Tongue (tissue), 2 donors: ENCODE data around the gene NPY. TPM values are rescaled to one million over a fixed set of nuclear protein-coding genes. Genes with fewer than 3 reads are reported as not detected.
"Not testable (repeated sequence)": the region's sequence is repeated elsewhere in the genome, so short reads cannot be mapped to it uniquely, and the experiment has no call there.

Experiments used
- DNase-seq: peaks from one replicate; pipeline ENCODE4 v3.0.0-alpha.2; 2015
- total RNA-seq: library from RNA; depleted of rRNA; stranded (reverse); fragments of >200 nt; gene quantifications from one replicate; pipeline ENCODE4 v1.2.3, GENCODE V29; 2014

NPY gene
- total RNA-seq, result not detected

GRCh38 chr7:24283897-24284698, at the start of gene NPY:
NPY (plus strand) TSS chr7:24284190; CDS start chr7:24285241, 1,051 bp downstream.
- DNase-seq, result peak; percentile 30

DNA sequence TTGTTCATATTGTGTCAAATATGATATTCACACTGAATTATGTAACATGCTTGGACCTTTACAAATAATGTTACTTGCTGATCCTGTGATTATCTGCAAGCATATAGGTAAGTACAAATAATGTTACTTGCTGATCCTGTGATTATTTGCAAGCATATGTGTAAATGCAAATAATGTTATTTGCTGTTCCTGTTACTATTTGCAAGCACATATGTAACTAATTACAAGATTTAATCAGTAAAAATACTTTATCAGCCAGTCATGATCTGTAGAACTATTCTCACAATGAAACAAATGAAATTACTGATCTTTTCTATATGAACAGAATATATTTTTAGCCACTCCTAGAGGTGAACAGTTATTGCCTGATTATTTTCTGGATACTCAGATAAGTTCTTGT, 44.7 kb upstream of the NPY start:
- DNase-seq, result no peak

- no peak for DNase-seq
These were observed 42.8 kb upstream of the NPY start for GRCh38 chr7:24241206-24241605.

DNA sequence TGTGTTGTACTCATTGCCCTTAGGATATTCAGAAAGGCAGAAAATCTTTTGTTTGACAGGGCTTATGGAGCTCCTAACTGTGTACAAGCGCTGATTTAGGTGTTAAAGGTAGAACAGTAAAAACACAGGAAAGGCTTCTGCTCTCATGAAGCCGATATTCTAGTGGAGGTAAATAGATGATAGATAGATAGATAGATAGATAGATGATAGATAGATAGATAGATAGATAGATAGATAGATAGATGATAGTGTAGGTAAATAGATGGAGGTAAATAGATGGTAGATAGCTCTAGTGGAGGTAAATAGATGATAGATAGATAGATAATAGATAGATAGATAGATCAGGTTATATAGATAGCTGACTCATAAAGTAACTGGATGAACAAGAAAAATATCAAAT, 39.4 kb upstream of the NPY start:
- no peak for DNase-seq

DNA sequence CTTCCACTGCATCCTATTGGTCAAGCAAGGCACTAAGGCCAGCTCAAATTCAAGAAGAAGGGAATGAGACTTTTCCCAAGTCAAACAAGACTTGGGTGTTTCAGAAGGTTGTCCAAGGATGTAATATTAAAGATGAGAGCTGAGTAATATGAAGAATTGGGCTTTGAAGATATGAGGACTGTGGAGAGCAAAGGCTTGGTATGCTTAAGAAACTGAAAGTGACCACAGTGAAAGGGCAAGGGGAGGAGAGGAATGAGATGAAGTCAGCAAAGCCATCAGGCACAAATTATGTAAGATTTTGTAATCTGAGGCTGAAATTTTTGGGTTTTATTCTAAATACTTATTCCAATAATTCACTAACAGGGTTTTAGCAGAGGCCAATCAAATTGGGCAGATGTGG, 38.6 kb upstream of the NPY start:
- no peak for DNase-seq

GRCh38 chr7:24249266-24249665, 34.7 kb upstream of the NPY start:
- DNase-seq, result no peak

DNA sequence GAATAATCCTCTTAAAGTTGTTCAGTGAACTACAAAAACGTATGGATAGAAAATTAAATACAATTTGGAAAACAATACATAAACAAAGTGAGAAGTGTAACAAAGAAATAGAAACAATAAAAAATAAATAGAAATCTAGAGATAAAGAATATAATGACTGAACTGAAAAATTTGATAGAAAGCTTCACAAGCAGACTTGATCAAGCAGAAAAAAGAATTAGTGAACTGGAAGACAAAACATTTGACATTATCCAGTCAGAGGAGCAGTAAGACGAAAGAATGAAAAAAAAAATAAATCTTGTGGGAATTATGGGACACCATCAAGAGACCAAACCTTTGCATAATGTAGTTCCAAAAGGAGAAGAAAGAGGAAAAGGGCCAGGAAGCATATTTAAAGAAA, 32.4 kb upstream of the NPY start:
- DNase-seq, result no peak

- DNase-seq, result no peak
These were observed 28.9 kb upstream of the NPY start for GRCh38 chr7:24255139-24255538.

DNA sequence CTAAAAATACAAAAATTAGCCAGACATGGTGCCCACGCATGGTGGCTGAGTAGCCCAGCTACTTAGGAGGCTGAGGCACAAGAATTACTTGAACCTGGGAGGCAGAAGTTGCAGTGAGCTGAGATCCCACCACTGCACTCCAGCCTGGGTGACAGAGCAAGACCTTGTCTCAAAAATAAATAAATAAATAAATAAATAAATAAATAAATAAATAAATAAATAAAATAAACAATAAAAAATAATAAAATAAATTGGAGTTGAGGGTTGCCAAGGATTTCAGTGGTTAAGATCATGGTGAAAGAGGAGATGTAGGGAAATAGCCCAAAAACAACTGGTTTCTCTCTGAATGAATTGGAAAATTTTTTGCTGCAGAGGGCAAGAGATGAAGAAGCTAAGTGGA, 25.7 kb upstream of the NPY start:
- DNase-seq, result not testable (repeated sequence)

DNA sequence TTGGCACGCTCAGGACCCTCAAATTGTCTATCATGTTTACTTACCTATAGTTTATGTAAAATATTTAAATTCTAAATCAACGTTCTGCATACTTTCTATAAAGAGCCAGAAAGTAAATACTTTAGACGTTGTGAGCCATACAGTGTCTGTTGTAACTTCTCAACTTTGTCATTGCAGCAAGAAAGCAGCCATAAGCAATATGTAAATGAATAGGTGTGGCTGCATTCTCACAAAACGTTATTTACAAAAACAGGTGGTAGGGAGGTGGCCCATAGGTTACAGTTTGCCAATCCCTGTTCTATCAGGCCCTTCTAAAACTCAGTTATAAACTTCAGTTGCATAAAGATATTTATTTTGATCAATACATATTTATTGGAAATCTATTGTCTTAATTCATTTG, 12.1 kb upstream of the NPY start:
- DNase-seq, result no peak

- DNase-seq, result no peak
These were observed 4.5 kb upstream of the NPY start for GRCh38 chr7:24279512-24279911.

DNA sequence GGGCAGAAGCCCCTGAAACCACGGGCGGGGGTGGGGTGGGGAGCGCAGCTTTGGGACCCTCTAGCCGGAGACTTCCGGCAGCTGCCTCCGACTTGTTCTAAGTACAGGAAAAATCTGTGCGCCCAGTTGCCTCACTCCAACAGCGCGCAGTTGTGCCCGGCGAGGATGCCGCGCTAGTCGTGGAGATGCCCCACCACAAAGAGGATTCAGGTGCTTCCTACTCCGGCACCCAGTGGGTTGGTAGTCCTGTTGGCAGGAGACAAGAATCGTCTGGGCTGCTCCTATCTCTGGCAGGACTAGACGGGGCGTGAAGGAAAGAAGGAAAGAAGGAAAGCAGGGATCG, 465 bp upstream of the NPY start:
- peak; percentile 22 for DNase-seq

DNA sequence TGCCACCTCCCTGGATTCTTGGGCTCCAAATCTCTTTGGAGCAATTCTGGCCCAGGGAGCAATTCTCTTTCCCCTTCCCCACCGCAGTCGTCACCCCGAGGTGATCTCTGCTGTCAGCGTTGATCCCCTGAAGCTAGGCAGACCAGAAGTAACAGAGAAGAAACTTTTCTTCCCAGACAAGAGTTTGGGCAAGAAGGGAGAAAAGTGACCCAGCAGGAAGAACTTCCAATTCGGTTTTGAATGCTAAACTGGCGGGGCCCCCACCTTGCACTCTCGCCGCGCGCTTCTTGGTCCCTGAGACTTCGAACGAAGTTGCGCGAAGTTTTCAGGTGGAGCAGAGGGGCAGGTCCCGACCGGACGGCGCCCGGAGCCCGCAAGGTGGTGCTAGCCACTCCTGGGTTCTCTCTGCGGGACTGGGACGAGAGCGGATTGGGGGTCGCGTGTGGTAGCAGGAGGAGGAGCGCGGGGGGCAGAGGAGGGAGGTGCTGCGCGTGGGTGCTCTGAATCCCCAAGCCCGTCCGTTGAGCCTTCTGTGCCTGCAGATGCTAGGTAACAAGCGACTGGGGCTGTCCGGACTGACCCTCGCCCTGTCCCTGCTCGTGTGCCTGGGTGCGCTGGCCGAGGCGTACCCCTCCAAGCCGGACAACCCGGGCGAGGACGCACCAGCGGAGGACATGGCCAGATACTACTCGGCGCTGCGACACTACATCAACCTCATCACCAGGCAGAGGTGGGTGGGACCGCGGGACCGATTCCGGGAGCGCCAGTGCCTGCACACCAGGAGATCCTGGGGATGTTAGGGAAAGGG, 913 bp downstream of the NPY start:
- peak; percentile 13 for DNase-seq

DNA sequence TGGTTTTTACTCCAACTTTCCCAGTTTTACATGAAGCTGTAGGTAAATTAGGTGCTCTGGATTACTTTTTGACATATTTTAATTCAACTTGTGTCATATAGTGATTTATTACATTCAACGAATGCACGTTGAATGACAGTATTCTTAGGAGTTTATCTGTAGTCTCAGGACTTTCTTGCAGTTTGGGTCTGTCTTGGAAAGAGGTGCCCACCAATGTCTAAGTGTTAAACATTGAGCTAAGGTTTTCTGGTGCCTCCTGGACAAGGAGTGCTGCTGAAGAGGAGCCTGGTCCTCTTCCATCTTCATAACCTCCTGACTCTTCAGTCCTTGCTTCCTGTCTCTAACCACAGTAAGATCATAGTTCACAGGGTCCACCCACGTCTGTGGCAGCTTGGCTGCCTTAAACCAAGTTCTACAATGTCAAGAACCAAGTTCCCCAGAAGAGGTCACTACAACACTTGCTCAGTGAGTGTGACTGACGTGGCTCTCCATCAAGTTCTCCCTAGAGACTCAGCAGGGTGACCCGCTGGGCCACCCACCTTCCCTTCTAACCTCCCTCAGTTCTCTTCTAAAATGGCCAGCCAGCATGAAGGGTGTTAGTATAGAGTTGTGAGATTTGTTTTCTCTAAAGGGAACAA, 6.1 kb downstream of the NPY start:
- DNase-seq, result peak; percentile 54

- DNase-seq, result no peak
These were observed 7.3 kb downstream of the NPY start for GRCh38 chr7:24291271-24291670.

GRCh38 chr7:24297362-24297761, 13.4 kb downstream of the NPY start:
- DNase-seq, result no peak

DNA sequence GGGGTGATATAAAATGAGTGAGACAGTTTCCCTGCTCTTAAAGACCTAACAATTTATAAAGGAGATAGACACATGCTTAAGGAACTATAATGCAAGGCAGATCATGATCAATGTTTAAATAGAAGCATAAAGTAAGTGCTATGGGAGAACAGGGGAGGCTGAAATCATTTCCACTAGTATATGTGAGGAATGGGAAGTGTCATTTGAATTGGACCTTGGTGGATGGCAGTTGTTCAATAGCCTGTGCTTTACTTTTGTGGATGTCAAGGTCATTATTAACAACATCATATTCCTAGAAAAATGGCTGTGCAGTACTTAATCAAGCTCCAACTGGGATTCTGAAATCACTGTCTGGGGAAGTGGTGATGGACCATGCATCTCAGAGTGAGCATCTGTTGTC, 14.7 kb downstream of the NPY start:
- no peak for DNase-seq

DNA sequence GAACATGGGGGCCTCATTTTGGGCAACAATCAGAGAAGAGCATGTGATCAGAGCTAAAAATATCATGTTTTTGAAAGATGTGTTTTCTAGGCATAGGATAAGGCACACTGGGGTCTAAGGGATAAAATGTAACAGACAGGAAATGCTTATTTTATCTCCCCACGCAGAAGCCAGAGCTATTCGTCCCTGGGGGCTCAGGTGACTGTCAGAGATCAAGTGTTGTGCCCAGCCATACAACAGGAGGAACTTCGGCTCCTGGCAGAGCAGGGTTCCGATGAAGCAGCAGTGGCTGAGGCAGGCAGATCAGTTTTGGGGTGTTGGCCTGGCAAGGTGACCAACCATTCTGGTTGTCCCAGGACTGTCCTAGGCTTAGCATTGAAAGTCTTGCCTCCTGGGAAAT, 15.2 kb downstream of the NPY start:
- DNase-seq, result no peak

DNA sequence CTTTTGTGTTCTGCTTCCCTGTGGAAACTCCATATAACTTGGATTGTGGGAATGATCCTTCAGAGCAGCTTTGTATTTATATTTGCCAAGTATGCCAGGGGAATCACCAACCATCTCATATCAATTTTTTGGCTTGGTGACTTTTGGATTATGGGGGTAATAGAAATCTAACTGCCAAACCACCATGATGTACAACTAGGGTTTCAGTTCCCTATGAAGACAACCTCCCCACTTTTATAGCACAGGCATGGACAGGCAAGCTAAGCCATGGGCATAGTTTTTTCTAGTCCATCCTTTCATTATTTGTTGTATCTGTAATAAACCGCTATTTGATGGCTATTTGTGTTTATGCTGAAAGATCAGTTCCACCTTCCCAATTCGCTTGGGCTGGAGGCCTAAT, 17.7 kb downstream of the NPY start:
- DNase-seq, result no peak

DNA sequence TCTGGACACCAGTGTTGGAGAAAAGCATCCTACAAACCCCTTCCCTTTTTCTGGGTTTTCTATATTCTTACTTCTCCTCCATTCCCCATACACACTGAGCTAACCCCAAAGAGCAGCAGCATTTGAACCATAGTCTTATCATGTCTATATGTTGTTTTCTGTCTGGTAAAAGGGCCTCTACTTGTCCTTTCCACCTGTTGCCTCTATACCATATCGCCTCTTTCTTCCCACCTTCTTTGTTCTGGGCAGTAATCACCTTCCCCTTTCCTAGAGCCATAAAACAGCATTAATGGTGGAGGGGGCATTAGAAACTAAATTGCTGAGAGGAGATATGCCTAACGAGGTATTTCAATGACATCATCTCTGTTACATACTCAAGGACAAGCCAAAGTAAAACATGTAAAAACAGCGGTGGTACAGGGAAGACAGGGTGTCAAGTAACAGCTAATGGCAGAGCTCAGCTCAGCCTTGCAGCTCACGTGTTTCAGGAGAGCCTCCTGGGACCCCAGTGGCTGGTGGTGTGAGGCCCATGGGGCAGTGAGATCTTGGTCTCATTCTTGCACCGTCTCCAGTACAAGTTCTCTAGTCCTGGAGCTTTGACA, 20.6 kb downstream of the NPY start:
- DNase-seq, result no peak

DNA sequence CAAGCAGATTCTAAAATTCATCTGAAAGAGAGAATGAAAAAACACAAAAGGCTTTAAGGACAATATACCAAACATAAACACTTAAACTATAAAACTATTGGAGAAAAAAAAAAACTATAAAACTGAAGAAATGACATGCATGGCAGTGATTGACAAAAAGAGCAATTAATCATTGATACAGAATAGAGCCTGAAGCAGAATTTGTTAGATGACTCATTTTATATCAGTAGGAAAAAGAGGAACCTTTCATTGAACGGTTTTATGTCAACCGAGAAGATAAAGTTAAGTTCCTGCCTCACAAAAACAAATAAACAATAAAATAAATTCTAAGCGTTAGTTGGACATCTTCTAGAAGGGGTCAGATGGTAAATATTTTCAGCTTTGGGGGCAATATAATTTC, 23.3 kb downstream of the NPY start:
- DNase-seq, result no peak

DNA sequence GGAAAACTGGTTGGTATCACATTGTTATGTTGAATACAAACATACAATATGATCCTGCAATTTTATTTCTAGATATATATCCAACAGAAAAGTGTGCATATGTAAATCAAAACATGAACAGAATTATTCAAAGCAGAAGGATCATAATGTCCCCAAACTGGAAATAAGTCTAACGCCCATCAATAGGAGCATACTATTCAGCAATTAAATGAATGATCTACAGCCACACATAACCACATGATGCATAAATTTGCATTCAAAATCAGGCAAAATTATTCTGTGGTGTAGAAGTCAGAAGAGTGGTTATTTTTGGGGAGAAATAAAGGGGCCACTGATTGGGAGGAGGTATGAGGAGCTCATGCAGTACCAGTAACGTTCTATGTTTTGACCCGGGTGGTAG, 28.6 kb downstream of the NPY start:
- DNase-seq, result no peak

DNA sequence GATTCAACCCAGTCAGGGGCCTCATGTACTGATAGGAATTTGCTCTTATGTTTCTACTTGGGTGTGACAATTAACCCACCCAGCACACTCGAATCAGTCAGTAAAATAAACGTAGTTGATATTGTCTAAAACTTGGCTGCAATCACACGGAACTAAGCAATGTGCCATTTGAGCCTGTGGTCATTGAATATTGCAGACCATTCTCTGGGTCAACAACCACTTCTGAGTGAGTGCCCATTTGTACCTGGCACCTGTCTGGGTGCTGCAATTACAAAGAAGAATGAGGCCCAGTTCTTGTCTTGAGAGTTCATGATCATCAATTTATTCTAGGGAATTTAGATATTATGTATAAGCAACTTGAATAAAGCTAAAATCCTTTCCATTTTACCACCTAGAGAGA, 29.8 kb downstream of the NPY start:
- no peak for DNase-seq
